Activated naive CD8-positive, alpha-beta T cell treated with anti-CD3 and anti-CD28 coated beads, Interleukin-2, amount 10 ng/mL, durations not matched to agents 7 days and 5 days (primary cell): Measurements from ENCODE around the gene TOR1A. TPM values are rescaled to one million over a fixed set of nuclear protein-coding genes. Genes with fewer than 3 reads are reported as not detected.

Source experiments
- ATAC-seq: fragments of 150-1000 bp; cut with Tn5 transposase; one replicate; pipeline ENCODE4 v1.10.0; 2021; ENCODE audit warnings: low read depth, moderate library complexity
- POLR2A ChIA-PET: fragments of 350-600 bp; sonication (Branson Sonifier 250); formaldehyde crosslinking; loops from one replicate; lab custom pipeline; 2021; ENCODE audit warnings: antibody characterized with exemption; lab: Charles Lee
- DNase-seq: peaks from one replicate; pipeline ENCODE4 v3.0.0; 2021
- H3K27ac Mint-ChIP-seq: one replicate; pipeline ENCODE4 v1.8.0; 2022; ENCODE audit warnings: mild to moderate bottlenecking, mixed read lengths
- H3K27me3 Mint-ChIP-seq: one replicate; pipeline ENCODE4 v1.8.0; 2022; ENCODE audit warnings: mild to moderate bottlenecking, moderate library complexity, mixed read lengths
- H3K36me3 Mint-ChIP-seq: one replicate; pipeline ENCODE4 v1.8.0; 2021; ENCODE audit warnings: mild to moderate bottlenecking, mixed read lengths
- H3K4me1 Mint-ChIP-seq: one replicate; pipeline ENCODE4 v1.8.0; 2021; ENCODE audit warnings: mixed read lengths
- H3K4me3 Mint-ChIP-seq: one replicate; pipeline ENCODE4 v1.8.0; 2022; ENCODE audit warnings: mild to moderate bottlenecking, moderate library complexity, mixed read lengths
- H3K9me3 Mint-ChIP-seq: one replicate; pipeline ENCODE4 v1.8.0; 2021; ENCODE audit warnings: mixed read lengths
- microRNA-seq: library from miRNA; unstranded; fragments of <30 nt; microRNA quantifications from one replicate; pipeline ENCODE4 v1.2.0, GENCODE V29; 2022
- total RNA-seq, 2 experiments: library from RNA; stranded (reverse); gene quantifications; one replicate each; pipeline ENCODE4 v1.2.3, GENCODE V29; 2021

Gene TOR1A
- total RNA-seq, 2 experiments from 2014 or later, result 46.6 to 47.2 TPM

DNA sequence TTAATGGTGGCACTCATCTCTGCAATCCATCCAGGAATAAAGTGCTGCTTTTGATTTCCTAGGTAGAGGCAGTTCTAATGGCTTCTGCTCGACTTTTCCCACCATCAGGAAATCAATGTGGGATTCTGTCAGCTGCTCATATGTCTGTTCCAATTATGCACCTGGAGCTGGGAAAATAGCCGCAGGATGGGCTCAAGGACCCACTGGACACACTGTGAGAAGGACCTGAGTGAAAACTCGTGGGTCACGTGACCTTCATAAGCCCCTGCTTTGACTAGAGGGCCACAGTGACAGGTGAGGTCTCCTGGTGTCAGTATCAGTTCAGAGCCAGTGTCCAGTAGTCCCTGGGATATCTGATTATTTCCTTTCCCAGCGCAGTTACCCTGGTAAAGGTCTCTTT is 53.2 kb downstream of the TOR1A start:
- H3K9me3 Mint-ChIP-seq, result no peaks in the 10 kb centered on the region

DNA sequence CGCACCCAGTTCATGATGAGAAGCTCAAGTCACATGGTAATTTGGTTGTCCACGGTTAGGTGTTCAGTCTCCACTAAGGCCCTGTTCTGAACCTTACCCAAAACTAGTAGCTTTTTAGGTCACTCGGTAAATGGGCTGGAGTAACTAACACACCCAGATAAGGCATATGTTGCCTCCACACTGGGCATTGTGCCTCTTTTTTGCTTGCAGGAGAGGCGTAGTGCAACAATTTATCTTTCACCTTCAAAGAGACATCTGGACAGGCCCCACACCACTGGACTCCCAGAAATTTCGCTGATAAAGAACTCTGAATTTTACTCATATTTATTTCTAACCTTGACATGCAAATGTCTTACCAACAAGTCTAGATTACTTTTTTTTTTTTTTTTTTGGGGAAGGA is 54.3 kb downstream of the TOR1A start:
- Mint-ChIP-seq H3K4me3 (no peak overlapping the region), H3K9me3 (no peaks in the 10 kb centered on the region), H3K27me3 (peaks cover 10% of the 10 kb centered on the region), H3K4me1 (peaks cover 3% of the 10 kb centered on the region), H3K27ac (no peak overlapping the region), H3K36me3 (no peaks in the 10 kb centered on the region)
- DNase-seq (no peak), ATAC-seq (no peak)
- POLR2A ChIA-PET, result no interaction called here

More for the DNA sequence above, 53.2 kb downstream of the TOR1A start:
- no peaks in the 10 kb centered on the region for H3K36me3 Mint-ChIP-seq
- DNase-seq (no peak), ATAC-seq (no peak)
- H3K4me3 Mint-ChIP-seq, result no peak overlapping the region
- peaks cover 12% of the 10 kb centered on the region for H3K27me3 Mint-ChIP-seq
- POLR2A ChIA-PET, result no interaction called here
- no peak overlapping the region for H3K27ac Mint-ChIP-seq
- peaks cover 3% of the 10 kb centered on the region for H3K4me1 Mint-ChIP-seq

- DNase-seq (no peak), ATAC-seq (no peak)
- no peaks in the 10 kb centered on the region for H3K9me3 Mint-ChIP-seq
- no peak overlapping the region for H3K27ac Mint-ChIP-seq
- peaks cover 6% of the 10 kb centered on the region for H3K27me3 Mint-ChIP-seq
- POLR2A ChIA-PET, result no interaction called here
- no peak overlapping the region for H3K4me3 Mint-ChIP-seq
- H3K4me1 Mint-ChIP-seq, result peaks cover 3% of the 10 kb centered on the region
- no peaks in the 10 kb centered on the region for H3K36me3 Mint-ChIP-seq
These were observed 55.5 kb downstream of the TOR1A start for GRCh38 chr9:129768486-129768885.

- Mint-ChIP-seq H3K4me3 (no peak overlapping the region), H3K36me3 (no peaks in the 10 kb centered on the region), H3K27ac (no peak overlapping the region), H3K4me1 (peaks cover 3% of the 10 kb centered on the region), H3K9me3 (no peaks in the 10 kb centered on the region), H3K27me3 (peaks cover 6% of the 10 kb centered on the region)
- DNase-seq, result no peak
- ATAC-seq, result no peak
- POLR2A ChIA-PET, result no interaction called here
These were observed 58.1 kb downstream of the TOR1A start for GRCh38 chr9:129765764-129766317.

DNA sequence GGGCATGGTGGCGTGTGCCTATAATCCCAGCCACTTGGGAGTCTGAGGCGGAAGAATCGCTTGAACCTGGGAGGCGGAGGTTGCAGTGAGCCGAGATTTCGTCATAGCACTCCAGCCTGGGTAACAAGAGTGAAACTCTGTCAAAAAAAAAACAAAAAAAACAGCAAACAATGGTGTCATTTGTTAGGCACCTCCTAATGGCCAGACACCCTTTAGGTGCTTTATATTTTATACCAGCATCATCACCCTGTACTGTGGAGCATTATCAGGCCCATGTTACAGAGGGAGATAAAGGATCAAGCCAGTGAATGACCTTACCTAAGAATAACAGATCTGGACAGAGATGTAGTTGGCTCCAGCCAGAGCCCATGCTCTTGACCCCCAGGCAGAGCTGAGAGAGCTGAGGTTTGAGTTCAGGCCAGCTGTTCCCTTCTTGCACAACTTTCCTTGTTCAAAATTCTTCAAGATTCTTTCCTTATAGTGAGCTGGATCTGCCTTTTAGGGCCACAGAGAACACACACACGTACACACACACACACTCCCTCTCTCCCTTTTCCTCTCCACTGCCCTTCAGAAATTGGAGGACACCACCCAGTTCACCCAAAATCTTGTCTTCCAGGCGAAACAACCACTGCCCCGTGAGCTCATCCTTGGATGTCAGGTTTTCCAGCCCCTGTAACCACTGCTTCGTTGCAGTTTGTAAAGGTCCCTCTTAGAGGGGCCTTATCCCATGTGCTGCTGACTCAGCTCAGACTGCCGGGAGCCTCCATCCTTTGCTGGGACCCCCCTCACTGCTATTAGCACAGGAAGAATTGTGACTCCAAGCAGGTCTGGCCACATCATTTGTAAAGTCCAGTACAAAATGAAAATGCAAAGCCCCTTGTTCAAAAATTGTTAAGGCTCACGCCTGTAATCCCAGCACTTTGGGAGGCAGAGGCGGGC is 60.7 kb downstream of the TOR1A start:
- peaks cover 4% of the 10 kb centered on the region for H3K4me1 Mint-ChIP-seq
- H3K27ac Mint-ChIP-seq, result no peak overlapping the region
- no peak overlapping the region for H3K4me3 Mint-ChIP-seq
- POLR2A ChIA-PET, result no interaction called here
- H3K27me3 Mint-ChIP-seq, result peaks cover 5% of the 10 kb centered on the region
- ATAC-seq (no peak), DNase-seq (no peak)
- no peaks in the 10 kb centered on the region for H3K36me3 Mint-ChIP-seq
- no peaks in the 10 kb centered on the region for H3K9me3 Mint-ChIP-seq

Small RNA genes lying within 50 kb of the gene (microRNA-seq; reads per million reads assigned to microRNA genes)
- gene MIR6855, result not detected

Other genes with a start within 250 kb of the TOR1A start
- not detected for gene C9orf50, start 203.0 kb downstream of the TOR1A start, total RNA-seq
- 10 to 100 TPM; 30.1 to 34.9 TPM for gene NTMT1, start 198.0 kb downstream of the TOR1A start, total RNA-seq
- 10 to 100 TPM; 27.8 to 29.0 TPM for gene ASB6, start 182.0 kb downstream of the TOR1A start, total RNA-seq
- gene PRRX2, start 158.5 kb downstream of the TOR1A start, total RNA-seq, result not detected
- gene PTGES, start 71.1 kb downstream of the TOR1A start, total RNA-seq, result not detected
- 10 to 100 TPM; 28.6 TPM for gene TOR1B, start 21.0 kb downstream of the TOR1A start, total RNA-seq
- gene C9orf78, start 11.1 kb upstream of the TOR1A start, total RNA-seq, result 10 to 100 TPM; 71.4 to 73.4 TPM
- 100 to 1,000 TPM; 107 to 111 TPM for gene USP20, start 11.3 kb upstream of the TOR1A start, total RNA-seq
- 100 to 1,000 TPM; 191 to 194 TPM for gene FNBP1, start 219.1 kb upstream of the TOR1A start, total RNA-seq
- 10 to 100 TPM; 23.2 to 25.1 TPM for gene GPR107, start 229.8 kb upstream of the TOR1A start, total RNA-seq